Adipocyte (in vitro differentiated cells): ENCODE data around the gene MYO15B.

Source experiments
- DNase-seq: peaks from one replicate; pipeline ENCODE4 v3.0.0-alpha.2; 2015; ENCODE audit warnings: low read depth
- H3K27me3 ChIP-seq: replicated peaks from 2 replicates; pipeline ENCODE4 v1.7.0; 2013; ENCODE audit warnings: mild to moderate bottlenecking, low read length, moderate library complexity; ENCODE audit not compliant: control insufficient read depth, insufficient read depth
- H3K36me3 ChIP-seq: 2 replicates; pipeline ENCODE4 v1.7.0; 2013; ENCODE audit warnings: low read length, mild to moderate bottlenecking, moderate library complexity; ENCODE audit not compliant: control insufficient read depth, insufficient read depth, severe bottlenecking
- H3K4me1 ChIP-seq: 2 replicates; pipeline ENCODE4 v1.7.0; 2013; ENCODE audit warnings: mild to moderate bottlenecking, low read length, moderate library complexity; ENCODE audit not compliant: control insufficient read depth, insufficient read depth
- H3K4me3 ChIP-seq: 2 replicates; pipeline ENCODE4 v1.7.0; 2013; ENCODE audit warnings: mild to moderate bottlenecking, low read length, moderate library complexity
- H3K9ac ChIP-seq: 2 replicates; pipeline ENCODE4 v1.7.0; 2013; ENCODE audit warnings: mild to moderate bottlenecking, low read length, moderate library complexity
- H3K9me3 ChIP-seq: 2 replicates; pipeline ENCODE4 v1.7.0; 2013; ENCODE audit warnings: mild to moderate bottlenecking, low read length, moderate library complexity; ENCODE audit not compliant: control insufficient read depth

The MYO15B gene

DNA sequence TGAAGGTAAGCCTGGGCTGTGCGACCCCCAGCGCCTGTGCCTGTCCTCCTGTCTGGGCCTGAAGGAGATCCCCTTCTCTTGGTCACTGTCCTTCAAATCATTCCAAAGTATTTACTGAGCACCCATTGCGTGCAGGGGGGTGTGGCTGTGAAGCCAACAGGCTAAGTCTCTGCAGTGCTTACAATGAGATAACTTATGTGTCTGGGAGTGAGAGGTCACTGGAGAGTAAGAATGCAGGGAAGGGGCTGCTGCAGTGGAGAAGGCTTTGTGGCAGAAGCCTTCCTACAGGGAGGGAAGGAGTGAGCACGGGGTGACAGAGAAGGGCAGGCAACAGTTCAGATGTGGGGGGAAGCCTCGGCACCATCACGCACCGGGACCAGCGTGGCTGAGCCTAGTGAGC, 34.5 kb downstream of the MYO15B start:
- H3K9me3 ChIP-seq = no peaks in the 10 kb centered on the region
- H3K4me3 ChIP-seq = no peak overlapping the region

DNA sequence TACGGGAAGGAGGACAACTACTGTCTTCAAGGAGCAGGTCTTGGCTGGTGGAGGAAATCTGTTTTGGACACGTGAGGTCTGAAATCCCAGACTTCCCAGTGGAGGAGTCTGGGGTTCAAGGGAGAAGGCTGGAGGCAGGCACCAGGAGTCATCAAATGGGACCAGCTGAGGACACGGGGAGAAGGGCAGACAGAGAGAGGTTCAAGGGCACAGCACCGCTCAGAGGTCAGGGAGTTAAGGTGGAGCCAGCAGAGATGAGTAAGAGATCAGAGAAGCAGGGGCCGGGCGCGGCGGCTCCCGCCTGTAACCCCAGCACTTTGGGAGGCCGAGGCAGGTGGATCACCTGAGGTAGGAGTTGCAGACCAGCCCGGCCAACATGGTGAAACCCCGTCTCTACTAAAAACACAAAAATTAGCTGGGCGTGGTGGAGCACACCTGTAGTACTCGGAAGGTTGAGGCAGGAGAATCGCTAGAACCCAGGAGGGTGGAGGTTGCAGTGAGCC, 35.2 kb downstream of the MYO15B start:
- Histone ChIP-seq H3K36me3 (no peaks in the 10 kb centered on the region), H3K9me3 (no peaks in the 10 kb centered on the region), H3K9ac (no peak overlapping the region), H3K27me3 (peaks cover 13% of the 10 kb centered on the region), H3K4me3 (no peak overlapping the region), H3K4me1 (no peaks in the 10 kb centered on the region)
- DNase-seq = no peak

More for the DNA sequence above, 34.5 kb downstream of the MYO15B start:
- H3K36me3 ChIP-seq = no peaks in the 10 kb centered on the region
- H3K9ac ChIP-seq = no peak overlapping the region
- H3K27me3 ChIP-seq = peaks cover 18% of the 10 kb centered on the region
- H3K4me1 ChIP-seq = no peaks in the 10 kb centered on the region
- DNase-seq = no peak

DNA sequence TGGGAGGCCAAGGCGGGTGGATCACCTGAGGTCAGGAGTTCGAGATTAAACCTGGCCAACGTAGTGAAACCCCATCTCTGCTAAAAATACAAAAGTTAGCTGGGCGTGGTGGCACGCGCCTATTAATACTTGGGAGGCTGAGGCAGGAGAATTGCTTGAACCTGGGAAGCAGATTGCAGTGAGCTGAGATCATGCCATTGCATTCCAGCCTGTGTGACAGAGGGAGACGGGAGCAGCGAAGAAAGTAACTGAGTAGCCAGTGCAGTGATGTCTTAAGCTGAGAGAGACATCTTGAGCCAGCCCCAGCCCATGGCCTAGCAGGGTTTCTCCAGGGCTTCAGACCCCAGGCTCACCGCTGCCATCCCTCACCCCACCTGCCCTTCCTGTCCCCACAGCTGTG, 35.8 kb downstream of the MYO15B start:
- peaks cover 11% of the 10 kb centered on the region for H3K27me3 ChIP-seq
- H3K36me3 ChIP-seq = no peaks in the 10 kb centered on the region
- no peaks in the 10 kb centered on the region for H3K4me1 ChIP-seq
- no peak overlapping the region for H3K9ac ChIP-seq
- H3K4me3 ChIP-seq = no peak overlapping the region
- no peaks in the 10 kb centered on the region for H3K9me3 ChIP-seq
- no peak for DNase-seq

DNA sequence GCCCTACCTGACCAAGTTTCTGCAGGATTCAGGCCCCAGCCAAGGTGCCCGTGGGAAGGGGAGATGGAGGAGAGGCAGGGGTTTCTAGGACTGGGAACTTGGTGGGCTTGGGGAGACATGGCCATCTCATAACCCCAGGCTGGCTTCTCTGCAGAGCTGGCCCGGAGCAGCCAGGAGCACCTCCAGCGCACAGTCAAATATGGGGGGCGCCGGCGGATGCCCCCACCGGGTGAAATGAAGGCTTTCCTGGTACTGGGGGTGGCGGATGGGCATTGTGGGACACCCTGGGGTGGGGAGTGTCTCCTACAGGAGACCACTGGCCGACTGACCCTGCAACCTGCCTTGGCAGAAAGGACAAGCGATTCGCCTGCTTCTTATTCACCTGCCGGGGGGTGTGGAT, 36.4 kb downstream of the MYO15B start:
- Histone ChIP-seq H3K4me1 (no peaks in the 10 kb centered on the region), H3K4me3 (no peak overlapping the region)
- DNase-seq = no peak

DNA sequence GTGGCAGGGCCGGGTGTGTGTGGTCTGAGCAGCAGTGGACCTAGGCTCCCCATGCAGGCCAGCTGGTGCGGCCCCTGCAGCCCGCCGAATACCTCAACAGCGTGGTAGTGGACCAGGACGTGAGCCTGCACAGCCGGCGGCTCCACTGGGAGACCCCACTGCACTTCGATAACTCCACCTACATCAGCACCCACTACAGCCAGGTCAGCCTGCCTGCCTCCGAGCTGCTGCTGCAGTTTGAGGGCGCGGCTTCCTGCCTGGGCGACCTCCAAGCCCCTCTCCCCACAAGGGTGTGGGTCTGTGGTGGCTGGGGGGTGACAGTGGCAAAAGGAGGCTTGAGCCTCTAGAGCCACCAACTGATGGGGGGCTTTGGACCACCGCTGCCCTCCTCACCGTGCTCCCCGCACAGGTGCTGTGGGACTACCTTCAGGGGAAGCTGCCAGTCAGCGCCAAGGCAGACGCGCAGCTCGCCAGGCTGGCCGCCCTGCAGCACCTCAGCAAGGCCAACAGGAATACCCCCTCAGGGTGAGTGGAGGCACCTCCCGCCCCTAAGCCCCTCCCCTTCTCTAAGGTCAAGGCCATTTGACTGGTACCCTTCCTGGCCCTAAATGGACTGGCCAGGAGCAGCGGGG, 37.2 kb downstream of the MYO15B start:
- Histone ChIP-seq H3K4me1 (no peaks in the 10 kb centered on the region), H3K27me3 (peaks cover 5% of the 10 kb centered on the region), H3K36me3 (no peaks in the 10 kb centered on the region), H3K4me3 (no peak overlapping the region), H3K9ac (no peak overlapping the region), H3K9me3 (no peaks in the 10 kb centered on the region)
- no peak for DNase-seq

More for the DNA sequence above, 36.4 kb downstream of the MYO15B start:
- H3K9ac ChIP-seq = no peak overlapping the region
- no peaks in the 10 kb centered on the region for H3K9me3 ChIP-seq
- no peaks in the 10 kb centered on the region for H3K36me3 ChIP-seq
- peaks cover 8% of the 10 kb centered on the region for H3K27me3 ChIP-seq

DNA sequence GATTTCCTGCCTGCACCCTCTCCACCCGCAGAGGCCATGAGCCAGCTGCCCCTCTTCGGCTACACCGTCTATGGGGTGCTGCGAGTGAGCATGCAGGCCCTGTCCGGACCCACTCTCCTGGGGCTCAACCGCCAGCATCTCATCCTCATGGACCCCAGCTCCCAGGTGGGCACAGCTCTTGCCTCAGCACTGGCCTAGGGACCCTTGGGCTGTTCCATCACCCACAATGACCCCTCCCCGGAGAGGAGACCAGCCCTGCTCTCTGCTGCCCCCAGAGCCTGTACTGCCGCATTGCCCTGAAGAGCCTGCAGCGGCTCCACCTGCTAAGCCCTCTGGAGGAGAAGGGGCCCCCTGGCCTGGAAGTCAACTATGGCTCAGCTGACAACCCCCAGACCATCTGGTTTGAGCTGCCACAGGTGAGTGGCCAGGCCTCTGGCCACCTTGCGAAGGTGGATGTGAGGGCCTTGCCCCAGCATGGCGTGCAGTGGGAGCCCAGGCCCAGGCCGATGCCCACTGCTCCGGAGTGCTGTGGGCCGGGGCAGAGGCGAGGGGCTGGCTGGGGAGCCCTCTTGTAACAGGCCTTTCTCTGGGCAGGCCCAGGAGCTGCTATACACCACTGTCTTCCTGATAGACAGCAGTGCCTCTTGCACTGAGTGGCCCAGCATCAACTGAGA, 38.4 kb downstream of the MYO15B start:
- H3K36me3 ChIP-seq = peaks cover 1% of the 10 kb centered on the region
- no peak overlapping the region for H3K9ac ChIP-seq
- H3K9me3 ChIP-seq = no peaks in the 10 kb centered on the region
- peaks cover 5% of the 10 kb centered on the region for H3K27me3 ChIP-seq
- no peak overlapping the region for H3K4me3 ChIP-seq
- H3K4me1 ChIP-seq = no peaks in the 10 kb centered on the region
- peak; percentile 40 for DNase-seq

DNA sequence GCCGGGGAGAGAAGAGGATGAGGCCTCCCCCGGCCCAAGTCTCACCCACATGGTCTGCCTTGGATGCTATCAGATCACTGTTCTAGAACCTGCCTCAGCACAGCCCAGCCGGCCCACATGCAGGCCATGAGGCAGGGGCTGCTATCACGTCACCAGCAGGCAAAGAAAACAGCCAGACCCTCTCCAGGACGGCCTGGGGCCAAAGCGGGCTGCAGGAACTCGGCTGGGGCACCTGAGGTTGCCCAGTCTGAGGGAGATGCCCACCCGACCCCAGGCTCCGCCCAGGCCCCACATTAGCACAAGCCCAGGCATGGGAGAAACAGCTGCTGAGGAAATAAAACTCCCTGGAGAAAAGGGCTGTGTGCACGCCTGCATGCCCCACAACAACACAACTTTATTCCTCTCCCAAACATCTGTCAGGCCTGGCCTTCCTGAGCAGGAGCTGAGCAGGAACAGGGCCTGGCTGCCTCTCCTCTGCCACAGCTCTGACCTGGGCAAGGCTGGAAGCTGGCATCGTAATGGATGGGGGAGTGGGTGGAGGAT, 39.0 kb downstream of the MYO15B start:
- no peak overlapping the region for H3K4me3 ChIP-seq
- H3K9me3 ChIP-seq = no peaks in the 10 kb centered on the region
- DNase-seq = no peak
- H3K27me3 ChIP-seq = peaks cover 5% of the 10 kb centered on the region
- H3K4me1 ChIP-seq = no peaks in the 10 kb centered on the region
- H3K36me3 ChIP-seq = peaks cover 3% of the 10 kb centered on the region
- H3K9ac ChIP-seq = no peak overlapping the region

DNA sequence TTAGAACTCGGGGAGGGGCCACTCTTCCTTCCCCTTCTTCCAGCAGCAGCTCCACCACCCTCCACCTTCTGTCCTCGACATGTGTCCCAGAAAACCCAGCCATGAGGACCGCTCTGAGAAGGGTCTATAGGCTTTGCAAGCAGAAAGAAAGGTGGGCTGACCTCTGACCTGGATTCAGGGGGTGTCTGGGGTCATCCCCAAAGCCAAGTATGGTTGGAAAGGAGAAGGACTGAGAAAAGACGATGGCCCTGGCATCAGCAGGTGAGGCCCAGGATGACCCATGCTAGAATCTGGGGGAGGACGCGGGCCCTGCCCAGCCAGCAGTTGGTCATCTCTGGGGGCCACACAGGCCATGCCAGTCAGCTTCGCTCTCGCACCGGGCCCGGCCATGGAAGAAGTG, 39.5 kb downstream of the MYO15B start:
- no peak for DNase-seq
- no peak overlapping the region for H3K9ac ChIP-seq
- H3K4me3 ChIP-seq = no peak overlapping the region
- no peaks in the 10 kb centered on the region for H3K4me1 ChIP-seq
- peaks cover 3% of the 10 kb centered on the region for H3K36me3 ChIP-seq
- H3K9me3 ChIP-seq = no peaks in the 10 kb centered on the region
- H3K27me3 ChIP-seq = peaks cover 5% of the 10 kb centered on the region

DNA sequence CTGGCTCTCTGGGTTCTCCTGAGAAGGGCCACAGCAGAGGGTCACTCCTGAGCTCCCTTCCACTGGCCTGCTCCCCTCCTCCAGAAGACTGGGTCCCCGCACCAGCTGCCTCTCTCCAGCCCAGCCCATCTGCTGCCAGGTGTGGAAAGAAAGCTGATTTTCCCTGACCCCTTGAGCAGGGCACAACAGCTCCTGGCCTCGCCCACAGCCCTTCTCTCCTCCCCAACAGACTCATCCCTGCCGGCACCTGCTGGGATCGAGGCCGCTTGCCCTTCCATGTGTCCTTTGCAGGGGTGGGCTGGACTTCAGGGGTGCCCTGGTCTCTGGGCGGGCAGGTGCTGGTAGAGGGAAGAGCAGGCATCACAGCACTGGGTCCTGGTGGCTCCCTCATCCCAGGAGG, 40.8 kb downstream of the MYO15B start:
- no peaks in the 10 kb centered on the region for H3K9me3 ChIP-seq
- H3K27me3 ChIP-seq = no peaks in the 10 kb centered on the region
- H3K4me1 ChIP-seq = peaks cover 9% of the 10 kb centered on the region
- no peak for DNase-seq
- H3K36me3 ChIP-seq = peaks cover 3% of the 10 kb centered on the region
- no peak overlapping the region for H3K4me3 ChIP-seq
- no peak overlapping the region for H3K9ac ChIP-seq

DNA sequence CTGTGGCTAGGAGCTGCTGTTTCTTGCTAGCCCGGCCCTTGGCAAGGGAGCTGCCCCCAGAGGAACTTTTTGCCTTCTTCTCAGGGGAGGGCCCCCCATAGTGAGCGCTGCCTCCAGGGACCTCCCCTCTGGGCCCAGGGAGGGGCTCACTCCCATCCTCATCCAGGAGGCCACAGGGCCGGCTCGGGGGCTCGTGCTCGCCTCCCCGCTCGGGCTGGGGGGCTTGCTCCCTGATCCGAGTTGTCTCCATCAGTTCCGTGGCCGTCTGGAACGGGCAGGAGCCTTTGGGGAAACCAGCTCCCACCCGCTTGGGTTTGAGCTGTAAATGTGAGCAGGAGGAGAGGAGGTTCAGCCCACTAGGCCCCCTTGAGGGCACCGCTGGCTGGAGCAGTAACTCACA, 41.6 kb downstream of the MYO15B start:
- no peak overlapping the region for H3K4me3 ChIP-seq
- H3K27me3 ChIP-seq = no peaks in the 10 kb centered on the region
- peaks cover 3% of the 10 kb centered on the region for H3K36me3 ChIP-seq
- no peak overlapping the region for H3K9ac ChIP-seq
- peaks cover 16% of the 10 kb centered on the region for H3K4me1 ChIP-seq
- DNase-seq = no peak
- no peaks in the 10 kb centered on the region for H3K9me3 ChIP-seq

DNA sequence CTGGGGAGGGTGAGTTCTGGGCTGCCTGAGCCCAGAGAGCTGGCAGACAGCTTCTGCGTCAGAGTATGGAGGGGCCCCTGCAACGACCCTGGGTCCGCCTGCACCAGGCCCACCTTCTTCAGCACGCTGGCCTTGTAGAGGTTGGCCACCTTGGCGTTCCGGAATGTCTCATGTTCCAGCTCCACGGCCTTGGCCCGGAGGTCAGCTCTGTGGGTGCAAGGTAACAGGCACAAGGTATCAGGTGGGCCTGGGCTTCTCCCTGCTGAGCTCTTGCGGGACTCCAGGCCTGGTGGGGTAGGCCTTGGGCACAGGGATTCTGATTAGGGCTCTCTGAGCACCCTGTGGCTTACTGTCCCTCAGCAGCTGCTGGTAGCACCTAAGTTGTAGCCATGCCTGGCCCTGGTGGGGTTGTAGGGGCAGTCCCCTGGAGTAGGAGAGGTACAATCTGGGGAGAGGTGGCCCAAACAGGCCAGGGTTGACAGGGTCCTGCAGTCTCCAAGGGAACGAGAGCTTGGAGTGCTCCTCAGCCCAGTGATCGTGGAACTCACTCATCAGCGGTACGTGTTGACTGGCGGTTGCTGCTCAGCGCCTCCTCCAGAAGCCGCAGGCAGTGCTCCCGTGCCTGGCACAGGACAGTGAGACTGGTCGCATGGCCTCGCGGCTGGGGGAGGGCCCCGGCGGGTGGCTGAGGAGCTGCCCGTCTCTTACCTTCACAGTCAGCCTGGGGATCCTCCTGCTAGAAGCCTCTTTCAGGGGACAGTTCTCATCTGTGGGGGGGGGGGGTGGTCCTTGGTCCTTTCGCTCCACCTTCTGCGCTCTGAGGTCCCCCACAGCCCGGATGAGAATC, 42.7 kb downstream of the MYO15B start:
- peaks cover 3% of the 10 kb centered on the region for H3K36me3 ChIP-seq
- no peaks in the 10 kb centered on the region for H3K27me3 ChIP-seq
- no peak overlapping the region for H3K9ac ChIP-seq
- no peaks in the 10 kb centered on the region for H3K9me3 ChIP-seq
- peaks cover 20% of the 10 kb centered on the region for H3K4me1 ChIP-seq
- DNase-seq = no peak
- H3K4me3 ChIP-seq = no peak overlapping the region
